Measurements from ENCODE around the gene CCDC141.
"Not testable (repeated sequence)": the region's sequence is repeated elsewhere in the genome, so short reads cannot be mapped to it uniquely, and the experiment has no call there.

DNA sequence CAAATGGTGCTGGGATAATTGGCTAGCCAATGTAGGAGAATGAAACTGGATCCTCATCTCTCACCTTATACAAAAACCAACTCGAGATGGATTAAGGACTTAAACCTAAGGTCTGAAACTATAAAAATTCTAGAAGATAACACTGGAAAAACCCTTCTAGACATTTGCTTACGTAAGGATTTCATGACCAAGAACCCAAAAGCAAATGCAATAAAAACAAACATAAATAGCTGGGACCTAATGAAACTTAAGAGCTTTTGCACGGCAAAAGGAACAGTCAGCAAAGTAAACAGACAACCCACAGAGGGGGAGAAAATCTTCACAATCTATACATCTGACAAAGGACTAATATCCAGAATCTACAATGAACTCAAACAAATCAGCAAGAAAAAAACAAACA, 35.7 kb downstream of the CCDC141 start:
- TF ChIP-seq, protein P1, sequence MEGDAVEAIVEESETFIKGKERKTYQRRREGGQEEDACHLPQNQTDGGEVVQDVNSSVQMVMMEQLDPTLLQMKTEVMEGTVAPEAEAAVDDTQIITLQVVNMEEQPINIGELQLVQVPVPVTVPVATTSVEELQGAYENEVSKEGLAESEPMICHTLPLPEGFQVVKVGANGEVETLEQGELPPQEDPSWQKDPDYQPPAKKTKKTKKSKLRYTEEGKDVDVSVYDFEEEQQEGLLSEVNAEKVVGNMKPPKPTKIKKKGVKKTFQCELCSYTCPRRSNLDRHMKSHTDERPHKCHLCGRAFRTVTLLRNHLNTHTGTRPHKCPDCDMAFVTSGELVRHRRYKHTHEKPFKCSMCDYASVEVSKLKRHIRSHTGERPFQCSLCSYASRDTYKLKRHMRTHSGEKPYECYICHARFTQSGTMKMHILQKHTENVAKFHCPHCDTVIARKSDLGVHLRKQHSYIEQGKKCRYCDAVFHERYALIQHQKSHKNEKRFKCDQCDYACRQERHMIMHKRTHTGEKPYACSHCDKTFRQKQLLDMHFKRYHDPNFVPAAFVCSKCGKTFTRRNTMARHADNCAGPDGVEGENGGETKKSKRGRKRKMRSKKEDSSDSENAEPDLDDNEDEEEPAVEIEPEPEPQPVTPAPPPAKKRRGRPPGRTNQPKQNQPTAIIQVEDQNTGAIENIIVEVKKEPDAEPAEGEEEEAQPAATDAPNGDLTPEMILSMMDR (IDR thresholded peaks at IDR 0.05; ENCODE audit: low read length), result not testable (repeated sequence)
- not testable (repeated sequence) for TF ChIP-seq EZH2 (optimal IDR thresholded peaks at IDR 0.05; ENCODE audit: low read depth, low read length)

All from MM.1S (cell line).